HepG2 (cell line): ENCODE data around the gene RING1. TPM values are rescaled to one million over a fixed set of nuclear protein-coding genes. Genes with fewer than 3 reads are reported as not detected.

Experiments
- ATAC-seq: fragments of 200-7000 bp; cut with Tn5 transposase; 3 replicates; pipeline ENCODE4 v1.9.1; 2020; ENCODE audit warnings: mild to moderate bottlenecking, moderate library complexity
- BruUV-seq: library from RNA; stranded (reverse); fragments of 400-500 nt; replicated peaks from 2 replicates; lab custom pipeline; 2021; lab: Mats Ljungman, UMichigan
- CTCF ChIA-PET: fragments of 300-600 bp; formaldehyde crosslinking; extraction: SDS; loops from one replicate; lab custom pipeline; 2021; ENCODE audit warnings: low total read pairs, inconsistent platforms, low intra/inter-chr PET ratio; lab: Yijun Ruan, JAX
- POLR2A ChIA-PET: fragments of 350-600 bp; sonication (Branson Sonifier 250); formaldehyde crosslinking; loops from one replicate; lab custom pipeline; 2020; ENCODE audit warnings: antibody characterized with exemption, inconsistent platforms; lab: Yijun Ruan, JAX
- DNase-seq: peaks from one replicate; pipeline ENCODE4 v3.0.0-alpha.2; 2015; ENCODE audit warnings: low spot score
- FAIRE-seq: peaks from 3 replicates; lab custom pipeline; 2011; peaks lifted over from hg19 to GRCh38; lab: Jason Lieb, UNC
- H2AFZ ChIP-seq: one replicate; pipeline ENCODE4 v1.6.1; 2011; ENCODE audit warnings: low read length, inconsistent platforms
- H3K27ac ChIP-seq: fragments of 300-600 bp; 3 replicates; pipeline ENCODE4 v1.8.0; 2011; ENCODE audit warnings: mixed run types, mild to moderate bottlenecking, mixed read lengths, low read length, inconsistent platforms; ENCODE audit not compliant: insufficient read depth; ENCODE audit errors: extremely low read length
- H3K27me3 ChIP-seq, 2 experiments: fragments of 200-600 bp in 1 of 2; 2 replicates in 1 of 2; 3 replicates in 1 of 2; pipeline versions ENCODE4 v1.6.0 to v1.8.0; 2011; ENCODE audit warnings: low read length in 2 of 2, mild to moderate bottlenecking in 2 of 2, moderate library complexity in 2 of 2, inconsistent platforms in 1 of 2; ENCODE audit not compliant: insufficient read depth in 2 of 2, control insufficient read depth in 1 of 2
- H3K36me3 ChIP-seq, 2 experiments: fragments of 200-600 bp in 1 of 2; replicated peaks in 1 of 2; 2 replicates in 1 of 2; 3 replicates in 1 of 2; pipeline versions ENCODE4 v1.5.1 to v1.8.0; 2011; ENCODE audit warnings: low read length in 2 of 2, inconsistent platforms in 1 of 2; ENCODE audit not compliant: insufficient read depth in 2 of 2, control insufficient read depth in 1 of 2
- H3K4me1 ChIP-seq: 2 replicates; pipeline ENCODE4 v1.5.1; 2012; ENCODE audit warnings: low read length, inconsistent platforms; ENCODE audit not compliant: insufficient read depth
- H3K4me2 ChIP-seq: 2 replicates; pipeline ENCODE4 v1.6.0; 2011; ENCODE audit warnings: low read depth, low read length, inconsistent platforms
- H3K4me3 ChIP-seq, 3 experiments: fragments of 200-600 bp in 1 of 3; sonication (generic), shearing (Covaris generic) in 1 of 3; replicated peaks in 1 of 3; 2 replicates each; pipeline ENCODE4 v1.5.1; 2011 to 2016; ENCODE audit warnings: low read length in 3 of 3, inconsistent platforms in 2 of 3, low read depth in 2 of 3, mild to moderate bottlenecking in 2 of 3, control low read depth in 1 of 3, mixed read lengths in 1 of 3; ENCODE audit not compliant: insufficient read depth in 1 of 3
- H3K79me2 ChIP-seq: one replicate; pipeline ENCODE4 v1.6.1; 2011; ENCODE audit warnings: low read length, inconsistent platforms; ENCODE audit not compliant: insufficient read depth
- H3K9ac ChIP-seq: 2 replicates; pipeline ENCODE4 v1.6.0; 2011; ENCODE audit warnings: mild to moderate bottlenecking, low read depth, low read length, inconsistent platforms; ENCODE audit not compliant: insufficient read depth
- H3K9me3 ChIP-seq: 2 replicates; pipeline ENCODE4 v1.5.1; 2012; ENCODE audit warnings: mild to moderate bottlenecking, low read length
- H4K20me1 ChIP-seq: 2 replicates; pipeline ENCODE4 v1.6.0; 2011; ENCODE audit warnings: inconsistent platforms, mild to moderate bottlenecking, low read length, moderate library complexity; ENCODE audit not compliant: insufficient read depth
- EHMT2 ChIP-seq: fragments of 200-600 bp; sonication (generic); IDR thresholded peaks from 2 replicates; pipeline ENCODE4 v1.7.0; 2017; ENCODE audit warnings: antibody characterized with exemption, low read depth, low read length, borderline replicate concordance
- FOXK2 ChIP-seq: fragments of 450-650 bp; IDR thresholded peaks from 2 replicates; pipeline ENCODE4 v1.6.1; 2016
- NCOA5 ChIP-seq: sonication (generic); formaldehyde crosslinking; IDR thresholded peaks from 2 replicates; pipeline ENCODE4 v1.4.0; 2020; ENCODE audit warnings: missing genetic modification reagents
- PAX8 ChIP-seq: sonication (generic); formaldehyde crosslinking; IDR thresholded peaks from 2 replicates; pipeline ENCODE4 v1.8.0; 2022; ENCODE audit warnings: mild to moderate bottlenecking, missing genetic modification reagents, borderline replicate concordance
- RBFOX2 ChIP-seq: fragments of 200-400 bp; formaldehyde crosslinking; IDR thresholded peaks from 2 replicates; pipeline ENCODE4 v1.6.1; 2017; ENCODE audit warnings: low read depth, mild to moderate bottlenecking, low read length
- TCF7 ChIP-seq: sonication (generic); IDR thresholded peaks from 2 replicates; pipeline ENCODE4 v1.6.1; 2016; ENCODE audit warnings: antibody characterized with exemption, low read depth
- ZNF136 ChIP-seq: sonication (generic); formaldehyde crosslinking; IDR thresholded peaks from 2 replicates; pipeline ENCODE4 v1.8.1; 2022; ENCODE audit warnings: low read depth, mild to moderate bottlenecking, moderate library complexity, missing genetic modification reagents
- ZNF350 ChIP-seq: sonication (generic); formaldehyde crosslinking; IDR thresholded peaks from 2 replicates; pipeline ENCODE4 v1.4.0; 2020; ENCODE audit warnings: mild to moderate bottlenecking, low read depth, missing genetic modification reagents, borderline replicate concordance
- ZNF629 ChIP-seq: sonication (generic); formaldehyde crosslinking; conservative IDR thresholded peaks from 2 replicates; pipeline ENCODE4 v1.5.0; 2020; ENCODE audit warnings: missing genetic modification reagents
- ZNF7 ChIP-seq: IDR thresholded peaks from 2 replicates; pipeline ENCODE4 v1.6.1; 2016; ENCODE audit warnings: missing biosample characterization, missing genetic modification reagents
- WGBS: methylation state at CpG from one replicate; pipeline ENCODE4 v1.1.6; 2017; ENCODE audit warnings: low lambda C conversion rate; 5-methylcytosine and 5-hydroxymethylcytosine counted together
- in situ Hi-C: cut with HindIII; loops from 2 replicates; pipeline ENCODE4 v1.10.0; 2017; ENCODE audit warnings: low pct_unique_long_range_greater_than_20kb; ENCODE audit not compliant: extremely low pct_ligation_motif_present
- intact Hi-C: fragments of 100-400 bp; cut with micrococcal nuclease; formaldehyde crosslinking; loops from one replicate; pipeline ENCODE4 v1.10.0; 2022; ENCODE audit not compliant: unreplicated experiment
- polyA plus RNA-seq, 8 experiments: library from polyadenylated mRNA; depleted of rRNA in 3 of 8; stranded (reverse) in 7 of 8; unstranded in 1 of 8; fragments of >200 nt; fragmentation: Illumina TruSeq in 4 of 8; extraction: Trizol in 4 of 8; gene quantifications; 2 replicates each; pipeline versions ENCODE4 v1.2.1 to v1.2.3, GENCODE V29; 2011 to 2016; ENCODE audit warnings: low read depth in 4 of 8, missing spikeins in 1 of 8, mixed read lengths in 1 of 8; ENCODE audit not compliant: insufficient read depth in 1 of 8
- total RNA-seq, 5 experiments: library from RNA; depleted of rRNA; stranded (reverse); fragments of >200 nt; fragmentation: Illumina TruSeq; extraction: Trizol; gene quantifications; 2 replicates each; pipeline ENCODE4 v1.2.3, GENCODE V29; 2016; ENCODE audit warnings: low read depth in 1 of 5
- TF ChIP-seq, protein P1 (sequence below): sonication (generic); formaldehyde crosslinking; conservative IDR thresholded peaks from 2 replicates; pipeline ENCODE4 v1.5.0; 2020; ENCODE audit warnings: missing genetic modification reagents
- TF ChIP-seq, protein P2 (sequence below): fragments of 450-650 bp; IDR thresholded peaks from 2 replicates; pipeline ENCODE4 v1.6.1; 2016
- TF ChIP-seq, protein P3 (sequence below): sonication (generic); formaldehyde crosslinking; IDR thresholded peaks from 2 replicates; pipeline ENCODE4 v1.8.1; 2023; ENCODE audit warnings: mild to moderate bottlenecking, inconsistent platforms, moderate library complexity, missing genetic modification reagents, borderline replicate concordance
- TF ChIP-seq, protein P4 (sequence below): sonication (generic); formaldehyde crosslinking; IDR thresholded peaks from 2 replicates; pipeline ENCODE4 v1.8.1; 2023; ENCODE audit warnings: mild to moderate bottlenecking, missing genetic modification reagents, borderline replicate concordance

RING1 gene
- total and polyA plus RNA-seq, 2 of the 13 experiments (the other 11 are each of a cell fraction or from before 2014, with no cell fraction given): 23.9 to 33.6 TPM

DNA sequence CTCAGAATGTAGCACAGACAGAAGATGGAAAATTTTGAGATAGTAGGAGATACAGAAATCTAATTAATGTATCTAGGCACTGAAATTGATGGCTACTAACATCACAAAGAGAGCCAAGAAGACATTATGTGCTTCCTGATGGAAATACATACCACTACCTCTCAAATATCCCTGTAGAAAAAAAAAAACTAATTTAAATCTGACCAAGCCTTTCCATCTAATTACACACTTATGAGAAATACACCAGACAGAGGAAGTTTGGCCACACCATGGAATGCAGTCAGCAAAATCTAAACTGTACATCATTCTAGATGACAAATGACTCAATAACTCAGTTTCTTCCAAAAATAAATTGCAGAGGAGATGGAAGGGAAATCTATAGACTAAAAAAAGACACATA, 44.5 kb downstream of the RING1 start:
- Histone ChIP-seq H2AFZ (no peak overlapping the region), H3K9me3 (no peaks in the 10 kb centered on the region), H3K4me3 (no peak overlapping the region), H4K20me1 (no peaks in the 10 kb centered on the region), H3K79me2 (no peaks in the 10 kb centered on the region), H3K27ac (no peak overlapping the region), H3K4me2 (no peak overlapping the region), H3K27me3 (no peaks in the 10 kb centered on the region), H3K9ac (no peak overlapping the region), H3K36me3 (peaks cover 3 to 5% of the 10 kb centered on the region in 2 experiments; a peak in 4 of 5 replicates), H3K4me1 (peaks cover 37% of the 10 kb centered on the region)
- FAIRE-seq: no peak
- no peak for DNase-seq
- CTCF ChIA-PET: no interaction called here
- TF ChIP-seq, protein P1, sequence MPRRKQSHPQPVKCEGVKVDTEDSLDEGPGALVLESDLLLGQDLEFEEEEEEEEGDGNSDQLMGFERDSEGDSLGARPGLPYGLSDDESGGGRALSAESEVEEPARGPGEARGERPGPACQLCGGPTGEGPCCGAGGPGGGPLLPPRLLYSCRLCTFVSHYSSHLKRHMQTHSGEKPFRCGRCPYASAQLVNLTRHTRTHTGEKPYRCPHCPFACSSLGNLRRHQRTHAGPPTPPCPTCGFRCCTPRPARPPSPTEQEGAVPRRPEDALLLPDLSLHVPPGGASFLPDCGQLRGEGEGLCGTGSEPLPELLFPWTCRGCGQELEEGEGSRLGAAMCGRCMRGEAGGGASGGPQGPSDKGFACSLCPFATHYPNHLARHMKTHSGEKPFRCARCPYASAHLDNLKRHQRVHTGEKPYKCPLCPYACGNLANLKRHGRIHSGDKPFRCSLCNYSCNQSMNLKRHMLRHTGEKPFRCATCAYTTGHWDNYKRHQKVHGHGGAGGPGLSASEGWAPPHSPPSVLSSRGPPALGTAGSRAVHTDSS: no peak
- peak; percentile 26; the same call in 1 of the 2 replicates for TF ChIP-seq RBFOX2
- BruUV-seq: no TSS peak
- in situ Hi-C loops (no loop called here), intact Hi-C loops (no loop called here)
- no peak for ATAC-seq
- POLR2A ChIA-PET: no interaction called here

DNA sequence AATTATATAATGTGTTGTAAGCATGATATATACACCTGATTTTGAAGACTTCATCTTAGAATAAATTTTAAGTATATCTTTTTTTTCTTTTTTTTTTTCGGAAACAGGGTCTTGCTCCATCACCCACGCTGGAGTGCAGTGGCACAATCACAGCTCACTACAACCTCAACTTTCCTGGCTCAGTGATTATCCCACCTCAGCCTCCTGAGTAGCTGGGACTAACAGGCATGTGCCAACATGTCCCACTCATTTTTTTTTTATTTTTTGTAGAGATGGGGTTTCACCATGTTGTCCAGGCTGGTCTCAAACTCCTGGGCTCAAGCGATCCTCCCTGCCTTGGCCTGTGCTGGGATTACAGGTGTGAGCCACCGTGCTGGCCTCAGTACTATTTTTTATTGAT, 46.3 kb downstream of the RING1 start:
- Histone ChIP-seq H2AFZ (no peak overlapping the region), H3K27me3 (no peaks in the 10 kb centered on the region), H3K4me1 (peaks cover 26% of the 10 kb centered on the region), H3K27ac (no peak overlapping the region), H3K4me2 (no peak overlapping the region), H3K79me2 (no peaks in the 10 kb centered on the region), H3K36me3 (peaks cover 7 to 11% of the 10 kb centered on the region in 2 experiments; a peak in 4 of 5 replicates), H3K9ac (no peak overlapping the region), H3K4me3 (no peak overlapping the region), H4K20me1 (no peaks in the 10 kb centered on the region), H3K9me3 (no peaks in the 10 kb centered on the region)
- ATAC-seq (no peak), FAIRE-seq (no peak), DNase-seq (no peak)
- ChIA-PET POLR2A (interaction anchor here (1.0 to 3.0 kb wide), 3 partner anchors 17 to 55 kb away, joined by 4 to 16 read pairs (median 5); partner anchors contain the start of genes HSD17B8, RPS18 and VPS52), CTCF (no interaction called here)
- in situ Hi-C loops: no loop called here
- intact Hi-C loops: no loop called here
- WGBS: 96% methylated on average over 4 of the region's 4 CpGs
- no TSS peak for BruUV-seq
- TF ChIP-seq RBFOX2 (no peak), ZNF136 (CRISPR knock-in tag) (no peak), EHMT2 (no peak), ZNF629 (CRISPR knock-in tag) (no peak), ZNF7 (no peak), TCF7 (no peak), PAX8 (CRISPR knock-in tag) (no peak), ZNF350 (CRISPR knock-in tag) (no peak), NCOA5 (CRISPR knock-in tag) (no peak), FOXK2 (no peak)
- TF ChIP-seq, protein P2, sequence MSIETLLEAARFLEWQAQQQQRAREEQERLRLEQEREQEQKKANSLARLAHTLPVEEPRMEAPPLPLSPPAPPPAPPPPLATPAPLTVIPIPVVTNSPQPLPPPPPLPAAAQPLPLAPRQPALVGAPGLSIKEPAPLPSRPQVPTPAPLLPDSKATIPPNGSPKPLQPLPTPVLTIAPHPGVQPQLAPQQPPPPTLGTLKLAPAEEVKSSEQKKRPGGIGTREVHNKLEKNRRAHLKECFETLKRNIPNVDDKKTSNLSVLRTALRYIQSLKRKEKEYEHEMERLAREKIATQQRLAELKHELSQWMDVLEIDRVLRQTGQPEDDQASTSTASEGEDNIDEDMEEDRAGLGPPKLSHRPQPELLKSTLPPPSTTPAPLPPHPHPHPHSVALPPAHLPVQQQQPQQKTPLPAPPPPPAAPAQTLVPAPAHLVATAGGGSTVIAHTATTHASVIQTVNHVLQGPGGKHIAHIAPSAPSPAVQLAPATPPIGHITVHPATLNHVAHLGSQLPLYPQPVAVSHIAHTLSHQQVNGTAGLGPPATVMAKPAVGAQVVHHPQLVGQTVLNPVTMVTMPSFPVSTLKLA: no peak
- TF ChIP-seq, protein P3, sequence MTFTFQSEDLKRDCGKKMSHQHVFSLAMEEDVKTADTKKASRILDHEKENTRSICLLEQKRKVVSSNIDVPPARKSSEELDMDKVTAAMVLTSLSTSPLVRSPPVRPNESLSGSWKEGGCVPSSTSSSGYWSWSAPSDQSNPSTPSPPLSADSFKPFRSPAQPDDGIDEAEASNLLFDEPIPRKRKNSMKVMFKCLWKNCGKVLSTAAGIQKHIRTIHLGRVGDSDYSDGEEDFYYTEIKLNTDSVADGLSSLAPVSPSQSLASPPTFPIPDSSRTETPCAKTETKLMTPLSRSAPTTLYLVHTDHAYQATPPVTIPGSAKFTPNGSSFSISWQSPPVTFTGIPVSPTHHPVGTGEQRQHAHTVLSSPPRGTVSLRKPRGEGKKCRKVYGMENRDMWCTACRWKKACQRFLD (CRISPR knock-in tag): no peak
- TF ChIP-seq, protein P4, sequence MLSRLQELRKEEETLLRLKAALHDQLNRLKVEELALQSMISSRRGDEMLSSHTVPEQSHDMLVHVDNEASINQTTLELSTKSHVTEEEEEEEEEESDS (CRISPR knock-in tag): no peak
